DOHH2 (cell line): ENCODE data around the gene TSHZ3.

ENCODE experiments used
- EZH2phosphoT487 ChIP-seq: fragments of 200-600 bp; sonication (generic); IDR thresholded peaks from 2 replicates; pipeline ENCODE4 v1.6.1; 2017; ENCODE audit warnings: borderline replicate concordance, mild to moderate bottlenecking, antibody characterized with exemption, low read length, moderate library complexity, mixed read lengths
- TF ChIP-seq, protein P1 (sequence below): fragments of 200-600 bp; sonication (generic); IDR thresholded peaks from one replicate; pipeline ENCODE4 v1.5.1; 2014; ENCODE audit warnings: antibody characterized with exemption, mild to moderate bottlenecking, low read depth, low read length; ENCODE audit not compliant: poor library complexity, severe bottlenecking

DNA sequence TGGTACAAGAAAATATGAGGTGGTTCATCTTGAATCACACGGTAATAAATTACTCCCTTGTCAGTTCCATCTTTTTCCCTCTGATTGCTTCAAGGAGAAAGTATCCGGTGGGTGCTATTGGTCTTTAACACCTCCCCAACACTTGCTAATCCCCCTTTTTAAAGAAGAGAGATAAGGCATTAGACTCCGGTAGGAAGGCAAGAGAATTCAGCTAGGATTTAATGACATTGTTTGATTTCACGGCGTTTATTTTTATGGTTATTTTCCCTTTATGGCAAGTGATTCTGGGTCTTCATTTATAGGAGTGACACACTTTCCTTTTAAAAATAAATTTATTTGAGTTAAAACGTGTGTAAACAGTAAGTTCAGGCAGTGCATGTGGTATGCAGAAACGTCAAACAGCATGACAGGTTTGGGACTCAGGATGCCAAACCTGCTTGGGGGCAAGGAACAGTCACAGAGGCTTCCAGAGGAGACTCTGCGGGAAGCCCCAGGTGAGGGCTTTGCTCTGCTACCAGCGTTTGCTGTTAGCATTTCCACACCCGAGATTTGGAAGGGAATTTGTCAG lies 36.5 kb downstream of the TSHZ3 start:
- no peak for TF ChIP-seq EZH2phosphoT487
- TF ChIP-seq, protein P1, sequence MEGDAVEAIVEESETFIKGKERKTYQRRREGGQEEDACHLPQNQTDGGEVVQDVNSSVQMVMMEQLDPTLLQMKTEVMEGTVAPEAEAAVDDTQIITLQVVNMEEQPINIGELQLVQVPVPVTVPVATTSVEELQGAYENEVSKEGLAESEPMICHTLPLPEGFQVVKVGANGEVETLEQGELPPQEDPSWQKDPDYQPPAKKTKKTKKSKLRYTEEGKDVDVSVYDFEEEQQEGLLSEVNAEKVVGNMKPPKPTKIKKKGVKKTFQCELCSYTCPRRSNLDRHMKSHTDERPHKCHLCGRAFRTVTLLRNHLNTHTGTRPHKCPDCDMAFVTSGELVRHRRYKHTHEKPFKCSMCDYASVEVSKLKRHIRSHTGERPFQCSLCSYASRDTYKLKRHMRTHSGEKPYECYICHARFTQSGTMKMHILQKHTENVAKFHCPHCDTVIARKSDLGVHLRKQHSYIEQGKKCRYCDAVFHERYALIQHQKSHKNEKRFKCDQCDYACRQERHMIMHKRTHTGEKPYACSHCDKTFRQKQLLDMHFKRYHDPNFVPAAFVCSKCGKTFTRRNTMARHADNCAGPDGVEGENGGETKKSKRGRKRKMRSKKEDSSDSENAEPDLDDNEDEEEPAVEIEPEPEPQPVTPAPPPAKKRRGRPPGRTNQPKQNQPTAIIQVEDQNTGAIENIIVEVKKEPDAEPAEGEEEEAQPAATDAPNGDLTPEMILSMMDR = no peak
